Panc1 (cell line): ENCODE measurements around the gene NPHP4.
A peak's percentile ranks its signal among the peaks of the same experiment; 100 is the strongest.

ENCODE experiments used
- POLR2AphosphoS5 ChIP-seq: IDR thresholded peaks from 2 replicates; pipeline ENCODE4 v1.6.1; 2012; ENCODE audit warnings: mild to moderate bottlenecking, low read depth, low read length, moderate library complexity
- REST ChIP-seq, 2 experiments: IDR thresholded peaks; 2 replicates each; pipeline ENCODE4 v1.6.1; 2011 to 2012; ENCODE audit warnings: low read depth in 2 of 2, control low read depth in 1 of 2, low read length in 1 of 2, mild to moderate bottlenecking in 1 of 2, moderate library complexity in 1 of 2; ENCODE audit not compliant: insufficient read depth in 1 of 2
- TF ChIP-seq, protein P1 (sequence below): fragments of 450-650 bp; IDR thresholded peaks from 2 replicates; pipeline ENCODE4 v1.5.1; 2017; ENCODE audit warnings: mild to moderate bottlenecking

DNA sequence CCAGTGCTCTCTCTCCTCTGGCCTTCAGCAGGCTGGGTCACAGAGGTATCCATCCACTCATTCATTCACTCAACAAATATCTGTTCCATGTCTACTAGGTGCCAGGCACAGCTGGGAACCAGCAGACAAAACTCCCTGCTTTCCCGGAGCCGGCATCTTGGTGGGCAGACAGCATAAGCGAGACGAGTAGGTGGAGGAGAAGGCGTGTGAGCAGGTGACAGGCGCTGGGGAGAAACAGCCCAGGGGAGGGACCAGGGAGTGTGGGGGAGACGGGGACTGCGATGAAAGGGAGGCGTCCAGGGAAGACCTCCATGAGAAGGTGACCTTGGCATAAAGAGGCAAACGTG lies 42.5 kb upstream of the NPHP4 start:
- TF ChIP-seq, protein P1, sequence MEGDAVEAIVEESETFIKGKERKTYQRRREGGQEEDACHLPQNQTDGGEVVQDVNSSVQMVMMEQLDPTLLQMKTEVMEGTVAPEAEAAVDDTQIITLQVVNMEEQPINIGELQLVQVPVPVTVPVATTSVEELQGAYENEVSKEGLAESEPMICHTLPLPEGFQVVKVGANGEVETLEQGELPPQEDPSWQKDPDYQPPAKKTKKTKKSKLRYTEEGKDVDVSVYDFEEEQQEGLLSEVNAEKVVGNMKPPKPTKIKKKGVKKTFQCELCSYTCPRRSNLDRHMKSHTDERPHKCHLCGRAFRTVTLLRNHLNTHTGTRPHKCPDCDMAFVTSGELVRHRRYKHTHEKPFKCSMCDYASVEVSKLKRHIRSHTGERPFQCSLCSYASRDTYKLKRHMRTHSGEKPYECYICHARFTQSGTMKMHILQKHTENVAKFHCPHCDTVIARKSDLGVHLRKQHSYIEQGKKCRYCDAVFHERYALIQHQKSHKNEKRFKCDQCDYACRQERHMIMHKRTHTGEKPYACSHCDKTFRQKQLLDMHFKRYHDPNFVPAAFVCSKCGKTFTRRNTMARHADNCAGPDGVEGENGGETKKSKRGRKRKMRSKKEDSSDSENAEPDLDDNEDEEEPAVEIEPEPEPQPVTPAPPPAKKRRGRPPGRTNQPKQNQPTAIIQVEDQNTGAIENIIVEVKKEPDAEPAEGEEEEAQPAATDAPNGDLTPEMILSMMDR: peak; percentile 35
- TF ChIP-seq POLR2AphosphoS5 (no peak), REST (IDR thresholded peaks at IDR 0.05; ENCODE audit: insufficient read depth in 1 of 2, low read depth in 2 of 2, low read length in 1 of 2) (no peak)
